HT-29 (cell line): ENCODE results near the gene SNX22. TPM values are rescaled to one million over a fixed set of nuclear protein-coding genes. Genes with fewer than 3 reads are reported as not detected.
"Not testable (repeated sequence)": the region's sequence is repeated elsewhere in the genome, so short reads cannot be mapped to it uniquely, and the experiment has no call there.

Experiments used
- DNase-seq: peaks from one replicate; pipeline ENCODE4 v3.0.0-alpha.2; 2015; ENCODE audit warnings: low spot score
- total RNA-seq: library from RNA; depleted of rRNA; stranded (reverse); fragments of >200 nt; shearing (Covaris generic); gene quantifications from 2 replicates; pipeline ENCODE4 v1.2.3, GENCODE V29; 2014; rRNA removed

Gene SNX22
- 0.03 and 0.18 TPM in 2 replicates for total RNA-seq

- no peak for DNase-seq
These were observed at the start of gene SNX22 for GRCh38 chr15:64151727-64152506. Gene SNX22 (plus strand): TSS chr15:64151731. CDS start chr15:64151776, 45 bp downstream.

DNA sequence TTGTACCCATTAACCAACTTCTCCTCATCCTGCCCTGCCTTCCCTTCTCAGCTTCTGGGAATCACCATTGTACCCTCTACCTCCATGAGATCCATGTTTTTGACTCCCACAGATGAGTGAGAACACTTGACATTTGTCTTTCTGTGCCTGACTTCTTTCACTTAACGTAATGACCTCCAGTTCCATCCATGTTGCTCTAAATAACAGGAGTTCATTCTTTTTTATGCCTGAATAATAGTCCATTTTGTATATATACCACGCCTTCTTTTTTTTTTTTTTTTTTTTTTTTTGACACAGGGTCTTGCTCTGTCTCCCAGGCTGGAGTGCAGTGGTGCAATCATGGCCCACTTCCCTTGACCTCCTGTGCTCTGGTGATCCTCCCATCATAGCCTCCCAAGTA is 49.0 kb upstream of the SNX22 start:
- no peak for DNase-seq

GRCh38 chr15:64105113-64105704 is 46.3 kb upstream of the SNX22 start:
- DNase-seq, result no peak

DNA sequence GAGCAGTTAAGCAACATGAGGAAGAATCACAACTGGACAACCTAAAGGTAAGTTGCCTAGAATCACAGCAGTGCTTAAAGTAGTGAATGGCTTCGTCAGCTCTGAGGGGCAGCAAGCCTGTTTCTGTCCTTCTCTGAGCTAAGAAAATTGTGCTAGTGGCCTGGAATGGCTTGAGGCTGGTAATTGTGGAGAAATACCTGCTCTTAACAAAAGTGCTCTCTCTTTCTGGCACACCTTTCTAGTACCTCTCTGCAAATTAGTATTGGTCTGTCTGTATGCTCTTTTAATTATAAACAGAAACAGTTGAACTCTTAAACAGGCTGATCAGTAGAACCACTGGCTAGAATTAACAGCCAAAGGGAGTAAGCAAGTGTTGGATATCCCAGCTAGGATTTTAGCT is 44.2 kb upstream of the SNX22 start:
- no peak for DNase-seq

DNA sequence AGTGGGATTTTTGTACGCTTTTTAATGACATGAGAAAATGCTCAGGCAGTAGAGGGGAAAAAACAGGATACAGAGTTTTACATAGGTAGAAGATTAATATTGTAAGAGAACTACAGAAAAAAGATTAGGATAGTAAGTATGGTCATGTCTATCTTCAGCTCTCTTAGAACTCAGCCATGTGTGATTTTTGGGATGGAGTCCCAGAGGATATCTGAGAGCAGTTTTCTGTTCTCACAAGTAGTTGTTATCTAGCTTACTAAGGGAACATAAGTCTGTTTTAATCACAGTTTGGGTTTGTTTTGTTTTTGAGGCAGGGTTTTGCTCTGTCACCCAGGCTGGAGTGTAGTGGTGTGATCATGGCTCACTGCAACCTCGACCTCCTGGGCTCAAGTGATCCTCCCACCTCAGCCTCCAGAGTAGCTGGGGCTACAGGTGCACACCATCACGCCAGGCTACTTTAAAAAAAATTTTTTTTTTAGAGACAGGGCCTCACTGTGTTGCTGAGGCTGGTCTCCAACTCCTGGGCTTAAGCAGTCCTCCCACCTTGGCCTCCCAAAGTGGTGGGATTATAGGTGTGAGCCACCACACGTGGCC is 41.3 kb upstream of the SNX22 start:
- DNase-seq, result not testable (repeated sequence)

DNA sequence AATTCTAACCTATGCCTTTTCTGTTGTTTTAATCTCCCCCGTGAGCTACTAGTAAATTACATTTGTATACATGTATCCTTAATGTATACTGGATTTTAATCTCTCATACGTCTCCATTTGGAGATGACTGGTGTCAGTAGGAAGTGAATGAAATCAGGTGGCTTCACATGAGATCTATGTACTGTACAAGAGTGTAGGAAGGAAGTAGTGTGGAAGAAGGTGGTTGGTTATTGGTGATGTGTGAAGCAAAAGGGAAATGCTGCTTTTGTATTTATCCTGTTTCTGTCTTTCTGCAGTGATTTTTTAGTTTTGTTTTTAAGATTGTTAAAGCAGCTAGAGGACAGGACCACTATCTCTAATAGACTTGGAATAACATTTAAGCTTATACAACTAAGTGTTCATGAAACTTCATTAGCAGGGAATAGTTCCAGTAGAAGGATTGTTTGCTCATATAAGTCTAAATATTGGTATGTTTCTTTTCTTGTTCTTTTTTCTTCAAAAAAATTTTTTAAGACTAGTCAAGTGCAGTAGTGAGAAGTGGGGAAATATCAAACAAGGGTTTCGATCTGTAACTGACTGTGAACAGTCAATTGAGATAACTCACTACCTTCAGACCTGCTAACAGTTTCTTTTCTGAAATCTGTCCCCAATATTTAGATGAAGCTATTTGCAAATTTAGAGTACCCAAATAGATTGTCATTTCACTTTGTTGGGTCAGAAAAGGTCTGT is 40.4 kb upstream of the SNX22 start:
- no peak for DNase-seq

GRCh38 chr15:64111679-64112050 is 39.9 kb upstream of the SNX22 start:
- no peak for DNase-seq

GRCh38 chr15:64112073-64112772 is 39.3 kb upstream of the SNX22 start:
- no peak for DNase-seq

GRCh38 chr15:64112904-64113303 is 38.6 kb upstream of the SNX22 start:
- DNase-seq, result no peak

GRCh38 chr15:64117759-64118487 is 33.6 kb upstream of the SNX22 start:
- DNase-seq, result no peak

DNA sequence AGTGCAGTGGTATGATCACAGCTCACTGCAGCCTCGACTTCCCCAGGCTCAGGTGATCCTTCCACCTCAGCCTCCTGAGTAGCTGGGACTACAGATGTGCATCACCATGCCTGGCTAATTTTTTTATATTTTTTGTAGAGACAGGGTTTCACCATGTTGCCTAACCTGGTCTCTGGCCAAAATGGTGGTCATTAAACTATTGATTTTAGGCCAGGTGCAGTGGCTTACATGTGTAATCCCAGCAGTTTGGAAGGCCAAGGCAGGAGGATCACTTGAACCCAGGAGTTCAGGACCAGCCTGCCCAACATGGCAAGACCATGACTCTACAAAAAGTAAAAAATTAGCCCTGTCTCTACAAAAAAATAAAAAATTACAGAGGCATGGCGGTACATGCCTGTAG is 31.2 kb upstream of the SNX22 start:
- not testable (repeated sequence) for DNase-seq

DNA sequence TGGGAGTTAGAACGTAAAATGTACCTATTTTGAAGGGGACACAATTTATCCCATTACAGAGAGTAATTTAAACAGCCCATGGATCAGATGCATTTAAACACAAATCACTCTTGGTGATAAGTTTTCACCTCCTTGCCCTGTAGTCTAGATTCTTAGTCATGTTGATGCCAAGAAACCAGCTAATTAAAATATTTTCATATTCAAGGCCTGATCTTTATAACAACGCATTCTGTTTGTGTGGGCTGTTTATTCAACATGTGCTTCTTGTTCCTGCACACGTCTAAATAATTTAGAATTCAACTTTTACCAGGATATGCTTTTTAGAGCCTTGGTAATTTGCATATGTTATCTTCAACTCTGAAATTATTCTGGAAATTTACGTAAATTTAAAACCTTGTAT is 29.9 kb upstream of the SNX22 start:
- no peak for DNase-seq

GRCh38 chr15:64122444-64122843 is 29.1 kb upstream of the SNX22 start:
- no peak for DNase-seq

DNA sequence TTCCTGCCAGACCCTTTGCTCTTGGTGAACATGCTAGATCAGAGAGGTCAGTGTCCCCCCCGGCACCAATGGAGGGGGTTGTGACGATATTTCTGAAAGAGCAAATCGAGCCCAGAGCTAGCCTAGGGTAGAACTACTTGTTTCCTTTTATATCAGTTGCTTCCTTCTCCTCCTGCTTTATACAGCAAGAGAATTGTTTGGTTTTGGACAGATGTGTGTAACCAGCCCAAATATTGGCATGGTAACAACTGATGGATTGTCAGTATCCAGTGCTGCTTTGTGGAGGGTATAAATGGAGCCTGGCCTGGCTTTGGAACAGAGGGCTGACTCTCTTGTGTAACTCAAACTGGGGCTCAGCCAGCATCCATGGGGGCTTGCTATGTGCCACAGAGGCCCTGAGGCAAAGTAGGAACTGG is 28.6 kb upstream of the SNX22 start:
- no peak for DNase-seq

- DNase-seq, result no peak
These were observed 25.6 kb upstream of the SNX22 start for GRCh38 chr15:64125978-64126377.

DNA sequence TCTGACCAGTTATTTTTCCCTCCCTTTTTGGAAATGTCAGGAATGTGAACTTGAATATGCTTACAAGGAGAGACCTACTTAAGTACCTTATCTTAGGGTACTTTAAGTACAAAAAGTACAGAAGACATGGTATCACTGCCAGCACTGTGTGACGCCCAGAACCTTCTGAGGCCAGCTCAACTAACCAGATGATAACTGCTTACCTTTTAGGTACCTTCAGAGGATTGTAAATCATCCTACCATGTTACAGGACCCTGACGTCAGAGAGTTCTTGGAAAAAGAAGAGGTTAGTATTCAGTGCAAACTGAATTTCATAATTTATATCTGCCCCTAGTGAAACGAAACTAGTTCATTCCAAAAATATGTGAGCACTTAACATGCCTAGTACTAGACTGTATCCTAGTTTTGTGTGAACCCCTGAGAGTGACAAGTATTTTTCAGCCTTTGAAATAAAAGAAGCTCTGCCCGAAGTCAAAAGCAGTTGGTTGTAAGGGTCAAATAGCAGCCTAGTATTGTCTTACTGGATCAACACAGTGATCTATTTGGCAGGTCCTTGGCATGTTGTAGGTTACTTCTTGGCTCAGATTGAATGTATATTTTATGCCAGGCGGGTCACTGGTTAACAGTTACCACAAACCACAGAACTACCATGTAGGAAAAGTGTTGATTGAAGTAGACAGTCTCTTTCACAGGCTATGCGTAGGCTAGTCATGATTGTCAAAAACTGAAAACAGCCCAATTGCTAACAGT is 23.8 kb upstream of the SNX22 start:
- no peak for DNase-seq

DNA sequence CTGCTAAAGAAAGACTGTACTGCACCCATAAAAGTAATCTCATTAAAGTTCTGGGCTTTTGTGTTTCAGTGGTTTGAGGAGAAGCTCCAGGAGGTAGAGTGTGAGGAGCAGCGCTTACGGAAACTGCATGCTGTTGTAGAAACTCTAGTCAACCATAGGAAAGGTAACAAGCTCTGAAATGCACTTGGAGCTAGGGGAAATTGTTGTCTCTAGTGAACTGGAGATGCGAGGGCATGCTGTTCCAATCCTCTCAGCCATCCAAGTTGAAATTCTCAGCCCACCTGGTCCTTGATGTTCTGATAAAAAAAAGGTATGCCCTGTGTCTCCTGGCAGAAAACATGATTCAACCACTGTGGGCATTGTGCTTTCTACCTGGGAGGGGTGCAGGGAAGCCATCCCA is 21.4 kb upstream of the SNX22 start:
- no peak for DNase-seq

GRCh38 chr15:64131547-64131946 is 20.0 kb upstream of the SNX22 start:
- DNase-seq, result no peak

- DNase-seq, result no peak
These were observed 19.3 kb upstream of the SNX22 start for GRCh38 chr15:64132217-64132616.
